ENCODE results near the gene IL2RG. TPM values are rescaled to one million over a fixed set of nuclear protein-coding genes. Genes with fewer than 3 reads are reported as not detected.
A peak's percentile ranks its signal among the peaks of the same experiment; 100 is the strongest.

Gene IL2RG
- total and polyA plus RNA-seq, 8 donors: 0.19 to 4.4 (median 1.4) TPM

GRCh38 chrX:71143508-71143907 is 32.1 kb upstream of the IL2RG start:
- WGBS, 2 donors: 38 to 46% methylated on average over 6 of the region's 6 CpGs
- ATAC-seq: peak in 3 of 4 donors; percentile 25 to 35 (median 26)
- H3K4me3 ChIP-seq: no peak overlapping the region
- no peak for FAIRE-seq
- H3K4me1 ChIP-seq: no peaks in the 10 kb centered on the region
- H3K9me3 ChIP-seq: no peaks in the 10 kb centered on the region
- no peaks in the 10 kb centered on the region for H3K27me3 ChIP-seq
- DNase-seq: peak in 3 of 6 donors; percentile 39 to 45 (median 40)
- H3K36me3 ChIP-seq: peaks cover 0 to 5% (median 0%) of the 10 kb centered on the region in 3 donors
- intact Hi-C loops (cut with DNase I): no loop called here
- no peak overlapping the region for H3K27ac ChIP-seq
- no peak for TF ChIP-seq CTCF (IDR thresholded peaks at IDR 0.05)

- WGBS, 2 donors: 58 to 83% methylated on average over 6 of the region's 6 CpGs
Measured at GRCh38 chrX:71140440-71140839, 29.1 kb upstream of the IL2RG start.

GRCh38 chrX:71131510-71131909 is 20.1 kb upstream of the IL2RG start:
- Histone ChIP-seq H3K27me3 (no peaks in the 10 kb centered on the region), H3K4me1 (no peaks in the 10 kb centered on the region), H3K4me3 (no peak overlapping the region), H3K36me3 (peaks cover 0 to under 1% (median 0%) of the 10 kb centered on the region in 3 donors), H3K27ac (no peak overlapping the region), H3K9me3 (no peaks in the 10 kb centered on the region)
- no peak for TF ChIP-seq CTCF (IDR thresholded peaks at IDR 0.05)
- intact Hi-C loops (cut with DNase I): no loop called here
- ATAC-seq (no peak), FAIRE-seq (no peak), DNase-seq (no peak)
- 81 to 92% methylated on average over 4 of the region's 4 CpGs for WGBS, 2 donors

More at GRCh38 chrX:71140440-71140839, 29.1 kb upstream of the IL2RG start:
- Histone ChIP-seq H3K4me3 (no peak overlapping the region), H3K9me3 (no peaks in the 10 kb centered on the region), H3K27me3 (no peaks in the 10 kb centered on the region), H3K4me1 (no peaks in the 10 kb centered on the region), H3K36me3 (peaks cover 0 to 11% (median 4%) of the 10 kb centered on the region in 3 donors), H3K27ac (no peak overlapping the region)
- intact Hi-C loops (cut with DNase I): no loop called here
- FAIRE-seq: no peak
- no peak for DNase-seq
- no peak for TF ChIP-seq CTCF (IDR thresholded peaks at IDR 0.05)
- ATAC-seq: no peak

GRCh38 chrX:71128915-71129765 is 17.8 kb upstream of the IL2RG start:
- Histone ChIP-seq H3K4me3 (no peak overlapping the region), H3K36me3 (no peaks in the 10 kb centered on the region), H3K27me3 (no peaks in the 10 kb centered on the region), H3K4me1 (no peaks in the 10 kb centered on the region), H3K9me3 (no peaks in the 10 kb centered on the region), H3K27ac (no peak overlapping the region)
- intact Hi-C loops (cut with DNase I): no loop called here
- DNase-seq: peak; percentile 50 to 86 (median 75)
- TF ChIP-seq CTCF (IDR thresholded peaks at IDR 0.05): peak; percentile 45 to 68 (median 60)
- peak; percentile 75 for FAIRE-seq
- WGBS, 2 donors: 22 to 24% methylated on average over 18 of the region's 18 CpGs
- ATAC-seq: peak; percentile 84 to 95 (median 94)

Data from pancreas (tissue), 10 donors.